Heart right ventricle (tissue), 16 donors: ENCODE measurements around the gene PITPNB. TPM values are rescaled to one million over a fixed set of nuclear protein-coding genes. Genes with fewer than 3 reads are reported as not detected.

Experiments used
- ATAC-seq, 8 donors: fragments of 200-7000 bp; cut with Tn5 transposase; one replicate each; pipeline ENCODE4 v1.9.1; 2020; ENCODE audit warnings: mild to moderate bottlenecking in 8 of 8, moderate library complexity in 8 of 8, moderate number of reproducible peaks in 1 of 8
- DNase-seq, 2 donors: peaks; one replicate each; pipeline ENCODE4 v3.0.0-alpha.2; 2020
- H3K27ac ChIP-seq, 10 donors: fragments of 200-600 bp; sonication (generic) in 2 of 10; one replicate each; pipeline versions ENCODE4 v1.5.0 to v1.8.0; 2020 to 2022; ENCODE audit warnings: mild to moderate bottlenecking in 3 of 10
- H3K27me3 ChIP-seq, 7 donors: fragments of 200-600 bp; one replicate each; pipeline ENCODE4 v1.8.0; 2021 to 2022; ENCODE audit warnings: mild to moderate bottlenecking in 2 of 7
- H3K36me3 ChIP-seq, 9 donors: fragments of 200-600 bp; sonication (generic) in 1 of 9; one replicate each; pipeline versions ENCODE4 v1.5.0 to v1.8.0; 2020 to 2022; ENCODE audit warnings: mild to moderate bottlenecking in 2 of 9
- H3K4me1 ChIP-seq, 9 donors: fragments of 200-600 bp; sonication (generic) in 1 of 9; one replicate each; pipeline versions ENCODE4 v1.5.0 to v1.8.0; 2020 to 2022; ENCODE audit warnings: mild to moderate bottlenecking in 4 of 9
- H3K4me3 ChIP-seq, 10 donors: fragments of 200-600 bp; sonication (generic) in 2 of 10; one replicate each; pipeline versions ENCODE4 v1.5.0 to v1.8.0; 2020 to 2022; ENCODE audit warnings: mild to moderate bottlenecking in 7 of 10, moderate library complexity in 2 of 10
- H3K9me3 ChIP-seq, 11 donors: fragments of 200-600 bp in 10 of 11; sonication (generic) in 2 of 11; one replicate each; pipeline versions ENCODE4 v1.5.0 to v1.8.0; 2013 to 2022; ENCODE audit warnings: mild to moderate bottlenecking in 2 of 11, control low read depth in 1 of 11, moderate library complexity in 1 of 11
- CTCF ChIP-seq, 9 donors: fragments of 200-600 bp; sonication (generic) in 2 of 9; IDR thresholded peaks; one replicate each; pipeline versions ENCODE4 v1.5.0 to v1.8.0; 2021 to 2022; ENCODE audit warnings: antibody characterized with exemption in 9 of 9, mild to moderate bottlenecking in 5 of 9, moderate library complexity in 1 of 9
- WGBS, 2 donors: extraction: QIAGEN DNeasy Blood & Tissue Kit; methylation state at CpG; one replicate each; pipeline ENCODE4 v1.1.7; 2013; ENCODE audit warnings: inconsistent platforms in 1 of 2; 5-methylcytosine and 5-hydroxymethylcytosine counted together
- intact Hi-C, 10 donors: fragments of 100-400 bp; cut with DNase I; formaldehyde crosslinking; loops; one replicate each; pipeline versions ENCODE4 v1.11.1 to v1.14.2; 2022
- microRNA-seq, 2 donors: library from miRNA; unstranded; fragments of <30 nt; microRNA quantifications; one replicate each; pipeline ENCODE4 v1.2.0, GENCODE V29; 2021
- polyA plus RNA-seq, 2 donors: library from polyadenylated mRNA; stranded (reverse); fragments of 200-250 nt; gene quantifications; one replicate each; pipeline ENCODE4 v1.2.3, GENCODE V29; 2013
- total RNA-seq, 10 donors: library from RNA; stranded (reverse); fragmentation: NEBNext Ultra II Directional in 3 of 10; extraction: Animal tissue kit (Norgen Biotek cat#: 25700) in 3 of 10; gene quantifications; one replicate each; pipeline versions ENCODE4 v1.2.1 to v1.2.4, GENCODE V29; 2021 to 2023
- donor health status: Arrhythmogenic right ventricular cardiomyopathy.
- donor health status: ischemic (EF 13 %, LVEDD 7.1; RV severe dilation, severe dysfunction).
- donor health status: healthy with polysubstance abuse.
- donor health status: DM: no; HTN: yes; CAD: no.
- donor health status: DM: no; HTN: no; CAD: no.
- donor health status: ischemic (EF 25% LVEDD 6.9; RV normal size, moderate dysfunction).
- donor health status: ischemic (EF 25% LVEDD 5.7; RV mildly dilated, moderate dysfunction).
- donor health status: healthy.
- donor health status: DM: yes; HTN: yes; CAD: no.
- donor health status: Ischemic cardiomyopathy.
- donor health status: ischemic (EF 35%, LVEDD 5.7; RV mildly dilated, moderate dysfunction).
- donor health status: nonischemic (EF 11% LVEDD 7.7; RV severe dilation, severe dysfunction).
- donor health status: DM: yes; HTN: yes; CAD: no.
- donor health status: PGD.
- donor health status: ischemic (EF 29% LVEDD 5.4; RV normal size, mild dysfunction).
- donor health status: nonischemic (EF 23%, LVEDD 6.1; RV moderate dilation, normal function).

PITPNB gene
- total and polyA plus RNA-seq, 12 donors = 16.0 to 78.3 (median 58.1) TPM

- Histone ChIP-seq H3K4me3 (no peak overlapping the region), H3K36me3 (no peaks in the 10 kb centered on the region), H3K9me3 (no peaks in the 10 kb centered on the region), H3K27me3 (peaks cover 0 to 49% (median 0%) of the 10 kb centered on the region in 7 donors), H3K4me1 (peaks cover 0 to 34% (median 22%) of the 10 kb centered on the region in 9 donors), H3K27ac (no peak overlapping the region)
- peak; percentile 67 to 85 (median 75) for TF ChIP-seq CTCF (IDR thresholded peaks at IDR 0.05)
- ATAC-seq = peak; percentile 23 to 68 (median 61)
- intact Hi-C loops = loop anchor here (1.0 to 10.0 kb wide), 16 partner anchors 70 to 1130 kb away; no protein-coding TSS in a partner anchor
- 24 to 27% methylated on average over 31 of the region's 31 CpGs for WGBS, 2 donors
- DNase-seq = peak; percentile 70 to 80
Measured at GRCh38 chr22:27804470-27805297, 114.4 kb downstream of the PITPNB start.

- no peaks in the 10 kb centered on the region for H3K36me3 ChIP-seq
- intact Hi-C loops = loop anchor here (1.0 to 10.0 kb wide), 17 partner anchors 71 to 1129 kb away; no protein-coding TSS in a partner anchor
- no peak for ATAC-seq
- WGBS, 2 donors = 69 to 72% methylated on average over 11 of the region's 11 CpGs
- H3K27me3 ChIP-seq = peaks cover 0 to 57% (median 0%) of the 10 kb centered on the region in 7 donors
- H3K27ac ChIP-seq = peak overlapping the region in 1 of 10 donors; percentile 9
- DNase-seq = no peak
- H3K9me3 ChIP-seq = no peaks in the 10 kb centered on the region
- H3K4me3 ChIP-seq = no peak overlapping the region
- no peak for TF ChIP-seq CTCF (IDR thresholded peaks at IDR 0.05)
- peaks cover 2 to 37% (median 29%) of the 10 kb centered on the region in 9 donors for H3K4me1 ChIP-seq
Measured at GRCh38 chr22:27803841-27804415, 115.1 kb downstream of the PITPNB start.

- intact Hi-C loops = loop anchor here (2.0 to 10.0 kb wide), 15 partner anchors 72 to 1128 kb away; no protein-coding TSS in a partner anchor
- Histone ChIP-seq H3K27ac (peak overlapping the region; percentile 77 to 95 (median 87)), H3K4me1 (peaks cover 3 to 51% (median 34%) of the 10 kb centered on the region in 9 donors), H3K4me3 (peak overlapping the region; percentile 57 to 93 (median 73)), H3K9me3 (no peaks in the 10 kb centered on the region), H3K36me3 (peaks cover 0 to 4% (median 0%) of the 10 kb centered on the region in 9 donors), H3K27me3 (peaks cover 0 to 68% (median 9%) of the 10 kb centered on the region in 7 donors)
- no peak for TF ChIP-seq CTCF (IDR thresholded peaks at IDR 0.05)
- WGBS, 2 donors = 23 to 27% methylated on average over 35 of the region's 35 CpGs
- ATAC-seq (peak in 3 of 8 donors; percentile 1 to 4 (median 3)), DNase-seq (no peak)
Measured at GRCh38 chr22:27802346-27803073, 116.5 kb downstream of the PITPNB start.

Small RNA genes within 50 kb of the gene (microRNA-seq; reads per million reads assigned to microRNA genes)
- 0 reads per million in 2 donors for gene MIR3199-1
- 0 reads per million in 2 donors for gene MIR3199-2

Other genes with a start within 250 kb of the PITPNB start
- gene MN1, start 117.5 kb downstream of the PITPNB start, total RNA-seq = 1 to 10 TPM; 3.6 to 8.3 (median 6.1) TPM
- gene MN1, start 117.5 kb downstream of the PITPNB start, polyA plus RNA-seq = 1 to 10 TPM; 2.3 to 3.4 TPM